Parathyroid adenoma (tissue), 2 donors: ENCODE data around the gene COQ8A.

Experiments
- H2AFZ ChIP-seq: fragments of 300-600 bp; sonication (generic); one replicate; pipeline ENCODE4 v1.7.0; 2017; ENCODE audit warnings: antibody characterized with exemption, mild to moderate bottlenecking
- H3K27ac ChIP-seq: fragments of 300-600 bp; sonication (generic); one replicate; pipeline ENCODE4 v1.7.0; 2017
- H3K27me3 ChIP-seq: fragments of 300-600 bp; sonication (generic); one replicate; pipeline ENCODE4 v1.7.0; 2017; ENCODE audit warnings: low read length; ENCODE audit not compliant: control insufficient read depth, insufficient read depth
- H3K36me3 ChIP-seq: fragments of 300-600 bp; sonication (generic); one replicate; pipeline ENCODE4 v1.7.0; 2017; ENCODE audit warnings: low read length; ENCODE audit not compliant: control insufficient read depth, insufficient read depth
- H3K4me1 ChIP-seq: fragments of 300-600 bp; sonication (generic); one replicate; pipeline ENCODE4 v1.7.0; 2017; ENCODE audit warnings: control low read depth
- H3K4me2 ChIP-seq: fragments of 300-600 bp; sonication (generic); one replicate; pipeline ENCODE4 v1.7.0; 2017; ENCODE audit warnings: low read length
- H3K4me3 ChIP-seq: fragments of 300-600 bp; sonication (generic); one replicate; pipeline ENCODE4 v1.7.0; 2017; ENCODE audit warnings: low read depth, low read length
- H3K79me2 ChIP-seq: fragments of 300-600 bp; sonication (generic); one replicate; pipeline ENCODE4 v1.7.0; 2017; ENCODE audit warnings: control low read depth
- H3K9ac ChIP-seq: fragments of 300-600 bp; sonication (generic); one replicate; pipeline ENCODE4 v1.7.0; 2017; ENCODE audit warnings: mild to moderate bottlenecking
- H3K9me3 ChIP-seq: fragments of 300-600 bp; sonication (generic); one replicate; pipeline ENCODE4 v1.7.0; 2017; ENCODE audit warnings: low read length; ENCODE audit not compliant: control insufficient read depth
- CTCF ChIP-seq: fragments of 300-600 bp; sonication (generic); IDR thresholded peaks from one replicate; pipeline ENCODE4 v1.7.0; 2017; ENCODE audit warnings: antibody characterized with exemption, mild to moderate bottlenecking
- donor health status: primary hyperparathyroidism.

COQ8A gene

GRCh38 chr1:226901421-226901820 lies 38.7 kb upstream of the COQ8A start:
- Histone ChIP-seq H3K27me3 (no peaks in the 10 kb centered on the region), H3K9me3 (no peaks in the 10 kb centered on the region), H2AFZ (no peak overlapping the region), H3K36me3 (no peaks in the 10 kb centered on the region), H3K4me2 (no peak overlapping the region), H3K79me2 (no peaks in the 10 kb centered on the region), H3K4me3 (no peak overlapping the region), H3K27ac (no peak overlapping the region), H3K9ac (no peak overlapping the region), H3K4me1 (no peaks in the 10 kb centered on the region)
- no peak for TF ChIP-seq CTCF

GRCh38 chr1:226902601-226903000 lies 37.5 kb upstream of the COQ8A start:
- Histone ChIP-seq H3K36me3 (no peaks in the 10 kb centered on the region), H3K4me3 (no peak overlapping the region), H3K27me3 (no peaks in the 10 kb centered on the region), H3K27ac (no peak overlapping the region), H2AFZ (no peak overlapping the region), H3K9ac (no peak overlapping the region), H3K9me3 (no peaks in the 10 kb centered on the region), H3K79me2 (no peaks in the 10 kb centered on the region), H3K4me1 (no peaks in the 10 kb centered on the region), H3K4me2 (no peak overlapping the region)
- TF ChIP-seq CTCF = no peak

- Histone ChIP-seq H3K79me2 (no peaks in the 10 kb centered on the region), H3K27ac (no peak overlapping the region), H2AFZ (no peak overlapping the region), H3K4me2 (no peak overlapping the region), H3K36me3 (no peaks in the 10 kb centered on the region), H3K27me3 (no peaks in the 10 kb centered on the region), H3K9me3 (no peaks in the 10 kb centered on the region), H3K9ac (no peak overlapping the region), H3K4me1 (no peaks in the 10 kb centered on the region), H3K4me3 (no peak overlapping the region)
- TF ChIP-seq CTCF = no peak
Measured at GRCh38 chr1:226903819-226904716, 36.0 kb upstream of the COQ8A start.

- TF ChIP-seq CTCF = no peak
- Histone ChIP-seq H3K27me3 (no peaks in the 10 kb centered on the region), H3K9ac (no peak overlapping the region), H3K36me3 (no peaks in the 10 kb centered on the region), H2AFZ (no peak overlapping the region), H3K27ac (no peak overlapping the region), H3K4me1 (no peaks in the 10 kb centered on the region), H3K9me3 (no peaks in the 10 kb centered on the region), H3K4me3 (no peak overlapping the region), H3K79me2 (no peaks in the 10 kb centered on the region), H3K4me2 (no peak overlapping the region)
Measured at GRCh38 chr1:226904772-226905171, 35.3 kb upstream of the COQ8A start.

- no peak overlapping the region for H3K27ac ChIP-seq
- H3K4me3 ChIP-seq = no peak overlapping the region
- H3K4me2 ChIP-seq = no peak overlapping the region
- TF ChIP-seq CTCF = no peak
- no peaks in the 10 kb centered on the region for H3K4me1 ChIP-seq
- H3K79me2 ChIP-seq = no peaks in the 10 kb centered on the region
- no peaks in the 10 kb centered on the region for H3K36me3 ChIP-seq
- no peak overlapping the region for H2AFZ ChIP-seq
- H3K9me3 ChIP-seq = no peaks in the 10 kb centered on the region
- H3K27me3 ChIP-seq = no peaks in the 10 kb centered on the region
- no peak overlapping the region for H3K9ac ChIP-seq
Measured at GRCh38 chr1:226908419-226908818, 31.7 kb upstream of the COQ8A start.
